ENCODE data around the gene PCDHGA12.

Gene PCDHGA12

DNA sequence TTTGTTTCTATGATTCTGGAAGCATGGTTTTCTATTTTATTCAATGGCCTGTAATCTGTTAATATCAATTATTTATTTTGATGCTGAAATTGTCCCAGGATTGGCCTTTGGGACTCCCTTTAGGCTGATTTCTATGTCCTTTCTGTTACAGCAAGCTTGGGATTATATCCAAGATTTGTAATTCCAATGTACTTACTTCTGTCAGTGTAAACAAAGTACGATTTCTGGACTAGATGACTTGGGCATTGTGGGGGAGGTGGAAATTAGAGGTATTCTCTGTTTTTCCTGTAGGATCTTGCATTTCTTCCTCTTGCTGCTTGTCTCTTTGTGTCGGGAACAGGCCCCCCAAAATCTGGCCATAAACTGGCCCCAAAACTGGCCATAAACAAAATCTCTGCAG is 3.7 kb downstream of the PCDHGA12 start:
- no peak for DNase-seq (ENCODE audit: low read depth)
- TF ChIP-seq, protein P1, sequence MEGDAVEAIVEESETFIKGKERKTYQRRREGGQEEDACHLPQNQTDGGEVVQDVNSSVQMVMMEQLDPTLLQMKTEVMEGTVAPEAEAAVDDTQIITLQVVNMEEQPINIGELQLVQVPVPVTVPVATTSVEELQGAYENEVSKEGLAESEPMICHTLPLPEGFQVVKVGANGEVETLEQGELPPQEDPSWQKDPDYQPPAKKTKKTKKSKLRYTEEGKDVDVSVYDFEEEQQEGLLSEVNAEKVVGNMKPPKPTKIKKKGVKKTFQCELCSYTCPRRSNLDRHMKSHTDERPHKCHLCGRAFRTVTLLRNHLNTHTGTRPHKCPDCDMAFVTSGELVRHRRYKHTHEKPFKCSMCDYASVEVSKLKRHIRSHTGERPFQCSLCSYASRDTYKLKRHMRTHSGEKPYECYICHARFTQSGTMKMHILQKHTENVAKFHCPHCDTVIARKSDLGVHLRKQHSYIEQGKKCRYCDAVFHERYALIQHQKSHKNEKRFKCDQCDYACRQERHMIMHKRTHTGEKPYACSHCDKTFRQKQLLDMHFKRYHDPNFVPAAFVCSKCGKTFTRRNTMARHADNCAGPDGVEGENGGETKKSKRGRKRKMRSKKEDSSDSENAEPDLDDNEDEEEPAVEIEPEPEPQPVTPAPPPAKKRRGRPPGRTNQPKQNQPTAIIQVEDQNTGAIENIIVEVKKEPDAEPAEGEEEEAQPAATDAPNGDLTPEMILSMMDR (IDR thresholded peaks at IDR 0.05; ENCODE audit: low read depth, low read length, missing control alignments), result no peak
- H3K4me3 ChIP-seq (ENCODE audit: low read depth, low read length), result no peak overlapping the region
- in situ Hi-C loops (cut with HindIII; ENCODE audit: low sequenced_read_pairs), result no loop called here

DNA sequence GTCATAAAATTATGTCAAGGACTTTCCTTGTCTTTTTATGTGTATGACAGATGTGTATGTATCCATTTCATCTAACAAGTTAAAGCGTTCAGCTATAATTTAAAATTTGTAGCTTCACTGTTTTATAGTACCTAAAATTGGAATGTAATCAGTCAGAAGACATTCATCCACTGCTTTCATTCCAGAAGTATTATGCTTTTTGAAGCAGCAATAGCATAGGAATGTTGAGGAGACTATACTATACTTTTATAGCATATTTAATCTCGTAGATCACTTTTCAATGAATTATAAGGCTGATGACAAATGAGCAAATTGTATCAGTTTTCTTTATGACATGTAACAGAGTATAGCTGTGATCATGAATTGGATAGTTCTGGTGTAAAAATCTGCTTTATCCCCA is 6.9 kb downstream of the PCDHGA12 start:
- H3K4me3 ChIP-seq (ENCODE audit: low read depth, low read length), result no peak overlapping the region
- in situ Hi-C loops (cut with HindIII; ENCODE audit: low sequenced_read_pairs), result no loop called here
- no peak for DNase-seq (ENCODE audit: low read depth)
- TF ChIP-seq, protein P1 (IDR thresholded peaks at IDR 0.05; ENCODE audit: low read depth, low read length, missing control alignments), result no peak

DNA sequence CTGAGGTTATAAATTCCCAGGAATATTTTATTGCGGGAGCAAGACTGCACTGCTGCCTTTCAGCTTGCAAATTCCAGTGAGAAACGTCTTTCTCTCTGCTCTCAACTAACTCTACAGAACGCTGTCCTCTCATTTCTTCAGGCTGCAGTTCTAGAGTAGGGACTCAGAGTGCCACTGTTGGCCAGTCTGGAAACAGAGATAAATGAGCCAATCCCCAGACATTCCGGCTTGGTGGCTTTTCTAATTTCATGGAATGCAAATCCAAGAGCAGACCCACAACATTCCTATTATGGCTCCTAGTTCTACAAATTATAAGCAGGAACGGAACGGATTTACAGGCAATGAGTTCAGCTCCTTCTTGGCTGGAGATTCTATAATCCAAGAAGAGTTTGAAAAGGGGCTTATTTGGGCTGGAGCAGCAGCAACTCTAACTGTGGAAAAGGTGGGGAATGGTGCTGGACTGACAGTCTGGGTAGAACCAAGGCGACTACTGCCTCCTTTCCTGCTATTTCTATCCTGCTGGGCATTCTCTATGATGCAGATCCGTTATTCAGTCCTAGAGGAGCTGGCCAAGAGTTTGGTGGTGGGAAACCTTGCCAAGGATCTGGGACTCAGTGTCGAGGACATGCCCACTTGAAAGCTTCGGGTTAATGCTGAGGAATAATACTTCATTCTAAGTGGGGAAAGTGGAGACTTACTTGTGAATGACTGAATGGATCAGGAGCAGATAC is 9.3 kb downstream of the PCDHGA12 start:
- no peak overlapping the region for H3K4me3 ChIP-seq (ENCODE audit: low read depth, low read length)
- TF ChIP-seq, protein P1 (IDR thresholded peaks at IDR 0.05; ENCODE audit: low read depth, low read length, missing control alignments), result no peak
- no peak for DNase-seq (ENCODE audit: low read depth)
- in situ Hi-C loops (cut with HindIII; ENCODE audit: low sequenced_read_pairs), result no loop called here

DNA sequence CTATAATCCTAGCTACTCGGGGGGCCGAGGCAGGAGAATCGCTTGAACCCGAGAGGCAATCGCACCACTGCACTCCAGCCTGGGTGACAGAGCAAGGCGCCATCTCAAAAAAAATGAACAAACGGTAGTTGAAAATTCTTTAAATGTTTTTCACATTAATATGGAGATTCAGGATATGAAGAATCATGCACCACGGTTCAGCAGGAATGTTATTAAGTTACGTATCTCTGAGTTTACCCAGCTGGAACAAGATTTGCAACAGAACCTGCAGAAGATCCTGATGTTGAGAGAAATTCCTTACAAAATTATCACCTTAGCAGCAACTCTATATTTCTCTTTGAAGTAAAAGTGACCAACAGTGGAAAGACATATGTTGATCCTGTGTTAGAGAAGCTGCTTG is 10.0 kb downstream of the PCDHGA12 start:
- no peak for DNase-seq (ENCODE audit: low read depth)
- TF ChIP-seq, protein P1 (IDR thresholded peaks at IDR 0.05; ENCODE audit: low read depth, low read length, missing control alignments), result no peak
- H3K4me3 ChIP-seq (ENCODE audit: low read depth, low read length), result no peak overlapping the region
- in situ Hi-C loops (cut with HindIII; ENCODE audit: low sequenced_read_pairs), result no loop called here

DNA sequence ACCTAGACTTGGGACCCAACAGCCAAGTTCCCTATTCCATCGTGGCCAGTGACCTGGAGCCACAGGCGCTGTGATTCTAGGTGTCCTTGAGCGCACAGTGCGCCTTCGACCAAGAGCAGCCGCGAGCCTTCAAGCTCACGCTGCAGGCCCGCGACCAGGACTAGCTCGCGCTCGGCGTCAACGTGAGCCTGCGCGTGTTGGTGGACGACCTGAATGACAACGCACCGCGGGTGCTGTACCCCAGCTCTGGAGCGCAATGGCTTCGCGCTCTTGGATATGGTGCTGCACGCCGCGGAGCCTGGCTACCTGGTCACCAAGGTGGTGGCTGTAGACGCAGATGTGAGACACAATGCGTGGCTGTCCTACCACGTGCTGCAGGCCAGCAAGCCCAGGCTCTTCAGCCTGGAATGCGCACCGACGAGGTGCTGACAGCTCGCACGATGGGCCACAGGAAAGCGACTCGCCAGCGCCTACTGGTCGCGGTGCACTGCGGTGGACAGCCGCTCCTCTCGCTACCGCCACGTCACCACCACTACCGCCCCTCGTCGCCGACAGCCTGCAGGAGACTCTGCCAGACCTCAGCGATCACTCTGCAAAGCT is 11.4 kb downstream of the PCDHGA12 start:
- in situ Hi-C loops (cut with HindIII; ENCODE audit: low sequenced_read_pairs), result no loop called here
- no peak for DNase-seq (ENCODE audit: low read depth)
- no peak overlapping the region for H3K4me3 ChIP-seq (ENCODE audit: low read depth, low read length)
- TF ChIP-seq, protein P1 (IDR thresholded peaks at IDR 0.05; ENCODE audit: low read depth, low read length, missing control alignments), result no peak

DNA sequence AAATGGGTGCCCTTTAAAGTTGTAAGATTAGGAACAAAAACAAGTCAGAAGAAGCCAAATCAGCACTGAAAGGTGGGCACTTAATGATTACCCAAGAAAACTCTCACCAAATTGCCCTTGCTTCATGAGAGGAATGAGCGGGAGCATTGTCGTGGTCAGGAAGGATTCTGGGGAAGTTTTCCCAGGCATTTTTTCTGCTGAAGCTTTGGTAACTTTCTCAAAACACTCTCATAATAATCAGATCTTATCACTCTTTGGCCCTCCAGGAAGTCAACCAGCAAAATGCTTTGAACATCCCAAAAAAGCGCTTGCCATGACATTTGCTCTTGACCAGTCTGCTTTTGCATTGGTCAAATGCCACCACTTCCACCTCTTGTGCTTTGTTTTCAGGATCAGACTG is 35.0 kb downstream of the PCDHGA12 start:
- TF ChIP-seq, protein P1 (IDR thresholded peaks at IDR 0.05; ENCODE audit: low read depth, low read length, missing control alignments), result no peak
- no peak overlapping the region for H3K4me3 ChIP-seq (ENCODE audit: low read depth, low read length)
- DNase-seq (ENCODE audit: low read depth), result no peak
- in situ Hi-C loops (cut with HindIII; ENCODE audit: low sequenced_read_pairs), result no loop called here
